Tibial nerve (tissue), 4 donors: ENCODE measurements around the gene MAMDC4. TPM values are rescaled to one million over a fixed set of nuclear protein-coding genes. Genes with fewer than 3 reads are reported as not detected.
"Not testable (repeated sequence)": the region's sequence is repeated elsewhere in the genome, so short reads cannot be mapped to it uniquely, and the experiment has no call there.

ENCODE experiments used
- DNase-seq, 2 donors: peaks; one replicate each; pipeline ENCODE4 v3.0.0-alpha.2; 2019; ENCODE audit warnings: low spot score in 2 of 2
- H3K27ac ChIP-seq, 4 donors: fragments of 200-600 bp; sonication (generic) in 3 of 4; one replicate each; pipeline ENCODE4 v1.5.1; 2017 to 2019; ENCODE audit warnings: mild to moderate bottlenecking in 1 of 4
- H3K27me3 ChIP-seq, 2 donors: fragments of 200-600 bp; sonication (generic) in 1 of 2; one replicate each; pipeline versions ENCODE4 v1.5.1 to v1.6.0; 2017 to 2019
- H3K36me3 ChIP-seq, 3 donors: fragments of 200-600 bp; sonication (generic); one replicate each; pipeline ENCODE4 v1.5.1; 2018 to 2019
- H3K4me1 ChIP-seq, 4 donors: fragments of 200-600 bp; sonication (generic) in 3 of 4; one replicate each; pipeline ENCODE4 v1.5.1; 2017 to 2019
- H3K4me3 ChIP-seq, 4 donors: fragments of 200-600 bp; sonication (generic) in 3 of 4; one replicate each; pipeline ENCODE4 v1.5.1; 2017 to 2019; ENCODE audit warnings: mild to moderate bottlenecking in 1 of 4, moderate library complexity in 1 of 4
- H3K9me3 ChIP-seq, 4 donors: fragments of 200-600 bp; sonication (generic) in 3 of 4; one replicate each; pipeline ENCODE4 v1.5.1; 2017 to 2019
- CTCF ChIP-seq, 5 experiments: fragments of 200-600 bp in 3 of 5; fragments of 450-650 bp in 2 of 5; sonication (generic) in 3 of 5; IDR thresholded peaks; one replicate each; pipeline ENCODE4 v1.5.1; 2016 to 2019; ENCODE audit warnings: antibody characterized with exemption in 5 of 5, mild to moderate bottlenecking in 3 of 5, moderate library complexity in 2 of 5
- EP300 ChIP-seq, 2 donors: sonication (generic); formaldehyde crosslinking; IDR thresholded peaks; one replicate each; pipeline ENCODE4 v1.6.1; 2017; ENCODE audit warnings: antibody characterized with exemption in 2 of 2, mild to moderate bottlenecking in 1 of 2
- POLR2A ChIP-seq, 2 donors: fragments of 450-650 bp; IDR thresholded peaks; one replicate each; pipeline ENCODE4 v1.6.1; 2017; ENCODE audit warnings: antibody characterized with exemption in 2 of 2, mild to moderate bottlenecking in 2 of 2, moderate library complexity in 2 of 2
- WGBS, 2 donors: methylation state at CpG; one replicate each; pipeline ENCODE4 v1.1.5; 2018; 5-methylcytosine and 5-hydroxymethylcytosine counted together
- total RNA-seq, 4 donors: library from RNA; depleted of rRNA; stranded (reverse); fragments of >200 nt; gene quantifications; one replicate each; pipeline ENCODE4 v1.1.0, GENCODE V29; 2016

MAMDC4 gene
- total RNA-seq, 4 donors from 2014 or later, result 1.5 to 8.1 (median 4.4) TPM

- H3K4me1 ChIP-seq, result peaks cover 3 to 42% (median 15%) of the 10 kb centered on the region in 4 donors
- WGBS, 2 donors, result 59 to 60% methylated on average over 11 of the region's 11 CpGs
- no peaks in the 10 kb centered on the region for H3K27me3 ChIP-seq
- H3K4me3 ChIP-seq, result peak overlapping the region; percentile 95 to 100 (median 99)
- H3K36me3 ChIP-seq, result peaks cover 7 to 45% (median 9%) of the 10 kb centered on the region in 3 donors
- TF ChIP-seq EP300 (IDR thresholded peaks at IDR 0.05), result no peak
- peak overlapping the region; percentile 77 to 96 (median 94) for H3K27ac ChIP-seq
- no peak for DNase-seq
- no peaks in the 10 kb centered on the region for H3K9me3 ChIP-seq
Measured at GRCh38 chr9:136865041-136865767, 13.1 kb downstream of the MAMDC4 start.

GRCh38 chr9:136865768-136866103 is 13.6 kb downstream of the MAMDC4 start:
- Histone ChIP-seq H3K4me3 (peak overlapping the region; percentile 95 to 100 (median 99)), H3K27ac (peak overlapping the region; percentile 77 to 96 (median 94)), H3K4me1 (peaks cover 3 to 42% (median 15%) of the 10 kb centered on the region in 4 donors), H3K9me3 (no peaks in the 10 kb centered on the region), H3K27me3 (no peaks in the 10 kb centered on the region), H3K36me3 (peaks cover 7 to 40% (median 9%) of the 10 kb centered on the region in 3 donors)
- WGBS, 2 donors, result 0 to 2% methylated on average over 3 to 19 of the region's 20 CpGs
- TF ChIP-seq CTCF (IDR thresholded peaks at IDR 0.05) (no peak), EP300 (IDR thresholded peaks at IDR 0.05) (no peak), POLR2A (IDR thresholded peaks at IDR 0.05) (no peak)
- DNase-seq, result no peak

DNA sequence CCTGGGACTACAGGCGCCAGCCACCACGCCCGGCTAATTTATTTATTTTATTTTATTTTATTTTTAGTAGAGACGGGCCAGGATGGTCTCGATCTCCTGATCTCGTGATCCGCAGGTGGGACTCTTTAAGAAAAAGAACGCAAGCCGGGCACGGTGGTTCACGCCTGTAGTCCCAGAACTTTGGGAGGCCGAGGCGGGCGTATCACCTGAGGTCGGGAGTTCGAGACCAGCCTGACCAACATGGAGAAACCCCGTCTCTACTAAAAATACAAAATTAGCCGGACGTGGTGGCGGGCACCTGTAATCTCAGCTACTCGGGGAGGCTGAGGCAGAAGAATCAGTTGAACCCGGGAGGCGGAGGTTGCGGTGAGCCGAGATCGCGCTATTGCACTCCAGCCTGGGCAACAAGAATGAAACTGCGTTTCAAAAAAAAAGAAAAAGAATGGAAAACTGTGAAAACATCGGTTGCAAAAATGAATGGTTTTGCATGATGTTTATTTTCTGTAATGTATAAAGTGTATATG is 14.8 kb downstream of the MAMDC4 start:
- H3K4me1 ChIP-seq, result peaks cover 3 to 36% (median 15%) of the 10 kb centered on the region in 4 donors
- DNase-seq, H3K9me3 ChIP-seq, H3K27me3 ChIP-seq: not testable (repeated sequence)
- WGBS, 2 donors, result 86 to 90% methylated on average over 29 of the region's 29 CpGs
- H3K27ac ChIP-seq, result peak overlapping the region in 3 of 4 donors; percentile 84 to 96 (median 95)
- H3K36me3 ChIP-seq, result peaks cover 7 to 28% (median 9%) of the 10 kb centered on the region in 3 donors
- H3K4me3 ChIP-seq, result peak overlapping the region; percentile 52 to 100 (median 98)

- peaks cover 3 to 36% (median 15%) of the 10 kb centered on the region in 4 donors for H3K4me1 ChIP-seq
- DNase-seq, result no peak
- WGBS, 2 donors, result 97 to 99% methylated on average over 18 of the region's 18 CpGs
Measured at GRCh38 chr9:136867480-136867879, 15.3 kb downstream of the MAMDC4 start.

GRCh38 chr9:136867917-136868316 is 15.8 kb downstream of the MAMDC4 start:
- Histone ChIP-seq H3K36me3 (peaks cover 5 to 18% (median 7%) of the 10 kb centered on the region in 3 donors), H3K4me3 (no peak overlapping the region), H3K27me3 (no peaks in the 10 kb centered on the region), H3K27ac (no peak overlapping the region), H3K9me3 (no peaks in the 10 kb centered on the region), H3K4me1 (peaks cover 3 to 36% (median 15%) of the 10 kb centered on the region in 4 donors)
- TF ChIP-seq POLR2A (IDR thresholded peaks at IDR 0.05) (no peak), EP300 (IDR thresholded peaks at IDR 0.05) (no peak), CTCF (IDR thresholded peaks at IDR 0.05) (no peak)
- no peak for DNase-seq
- WGBS, 2 donors, result 97 to 98% methylated on average over 18 of the region's 18 CpGs

More at GRCh38 chr9:136867480-136867879, 15.3 kb downstream of the MAMDC4 start:
- Histone ChIP-seq H3K4me3 (no peak overlapping the region), H3K9me3 (no peaks in the 10 kb centered on the region), H3K36me3 (peaks cover 7 to 22% (median 9%) of the 10 kb centered on the region in 3 donors), H3K27me3 (no peaks in the 10 kb centered on the region), H3K27ac (no peak overlapping the region)
- no peak for TF ChIP-seq CTCF (IDR thresholded peaks at IDR 0.05)
- TF ChIP-seq POLR2A (IDR thresholded peaks at IDR 0.05), result no peak
- TF ChIP-seq EP300 (IDR thresholded peaks at IDR 0.05), result no peak

- Histone ChIP-seq H3K9me3 (no peaks in the 10 kb centered on the region), H3K36me3 (peaks cover 0 to 11% (median under 1%) of the 10 kb centered on the region in 3 donors), H3K4me1 (peaks cover 3 to 28% (median 15%) of the 10 kb centered on the region in 4 donors), H3K27ac (no peak overlapping the region), H3K27me3 (no peaks in the 10 kb centered on the region), H3K4me3 (no peak overlapping the region)
- 92 to 94% methylated on average over 11 of the region's 11 CpGs for WGBS, 2 donors
- no peak for TF ChIP-seq POLR2A (IDR thresholded peaks at IDR 0.05)
- DNase-seq, result no peak
Measured at GRCh38 chr9:136868644-136869043, 16.5 kb downstream of the MAMDC4 start.

- H3K27ac ChIP-seq, H3K36me3 ChIP-seq, H3K9me3 ChIP-seq, DNase-seq, H3K4me3 ChIP-seq, H3K27me3 ChIP-seq: not testable (repeated sequence)
- WGBS, 2 donors, result 81 to 87% methylated on average over 2 of the region's 2 CpGs
- peaks cover 3 to 19% (median 11%) of the 10 kb centered on the region in 4 donors for H3K4me1 ChIP-seq
Measured at GRCh38 chr9:136869611-136870010, 17.5 kb downstream of the MAMDC4 start.
